ENCODE data around the gene ZMYND8. TPM values are rescaled to one million over a fixed set of nuclear protein-coding genes. Genes with fewer than 3 reads are reported as not detected.

ZMYND8 gene
- total and polyA plus RNA-seq, 2 of the 8 experiments (the other 6 are each of a cell fraction or from before 2014, with no cell fraction given): 50.5 to 163 TPM

- Histone ChIP-seq H3K27me3 (replicated peaks in 1 of 4; ENCODE audit: control insufficient read depth in 3 of 4, extremely low read depth in 1 of 4, insufficient read depth in 3 of 4, low read length in 3 of 4) (no peaks in the 10 kb centered on the region), H2BK5ac (ENCODE audit: low read depth, low read length) (peak overlapping the region; percentile 69), H3K56ac (replicated peaks; ENCODE audit: insufficient read length, low read depth, low read length) (peak overlapping the region; percentile 34), H3K9ac (replicated peaks in 1 of 4; ENCODE audit: extremely low read depth in 1 of 4, low read depth in 3 of 4, low read length in 3 of 4) (no peak overlapping the region), H3K9me3 (ENCODE audit: insufficient read depth in 2 of 2, low read depth in 1 of 2, low read length in 1 of 2) (no peaks in the 10 kb centered on the region), H3K23me2 (ENCODE audit: low read depth, low read length) (peaks cover 11% of the 10 kb centered on the region), H3K79me2 (ENCODE audit: control insufficient read depth in 1 of 2, insufficient read depth in 2 of 2, low read length in 2 of 2) (peaks cover 25 to 29% of the 10 kb centered on the region in 2 experiments), H3K79me1 (ENCODE audit: low read depth, low read length) (no peaks in the 10 kb centered on the region), H3K4me1 (replicated peaks in 1 of 4; ENCODE audit: control insufficient read depth in 3 of 4, insufficient read depth in 4 of 4, low read length in 3 of 4) (peaks cover 4 to 17% (median 11%) of the 10 kb centered on the region in 4 experiments), H2BK20ac (ENCODE audit: low read length) (peak overlapping the region; percentile 92), H2AFZ (ENCODE audit: low read length) (no peak overlapping the region), H2BK12ac (ENCODE audit: low read depth, low read length) (peak overlapping the region; percentile 75), H2BK15ac (ENCODE audit: low read length) (peak overlapping the region; percentile 67; the same call in 1 of the 2 replicates), H3K14ac (ENCODE audit: insufficient read length) (no peak overlapping the region), H3K4me3 (ENCODE audit: extremely low read depth in 1 of 4, insufficient read depth in 2 of 4, low read depth in 3 of 4, low read length in 4 of 4) (no peak overlapping the region), H4K20me1 (replicated peaks in 1 of 2; ENCODE audit: control insufficient read depth in 1 of 2, insufficient read depth in 2 of 2, low read length in 2 of 2) (no peaks in the 10 kb centered on the region), H3K27ac (ENCODE audit: low read depth, low read length) (peak overlapping the region; percentile 71; the same call in 1 of the 2 replicates), H3K4me2 (ENCODE audit: insufficient read depth in 1 of 2, low read depth in 2 of 2, low read length in 2 of 2) (no peak overlapping the region), H3K36me3 (ENCODE audit: control insufficient read depth in 2 of 4, insufficient read depth in 4 of 4, low read length in 3 of 4) (peaks cover 0 to 11% (median 2%) of the 10 kb centered on the region in 4 experiments; a peak in 2 of 8 replicates), H4K91ac (replicated peaks; ENCODE audit: insufficient read length, low read length) (peak overlapping the region; percentile 92), H4K5ac (ENCODE audit: insufficient read length, low read depth, low read length) (peak overlapping the region; percentile 87), H2BK120ac (replicated peaks; ENCODE audit: low read depth, low read length) (peak overlapping the region; percentile 84), H3K18ac (ENCODE audit: extremely low read depth, low read length) (peak overlapping the region; percentile 99), H4K8ac (ENCODE audit: extremely low read depth, insufficient read depth, low read length) (peak overlapping the region; percentile 88; the same call in 1 of the 2 replicates), H3K23ac (ENCODE audit: insufficient read length) (no peak overlapping the region), H2AK5ac (ENCODE audit: low read depth, low read length) (peak overlapping the region; percentile 66), H3K4ac (replicated peaks; ENCODE audit: insufficient read length, low read depth, low read length) (peak overlapping the region; percentile 55)
- POLR2A ChIA-PET (ENCODE audit: partially characterized antibody): interaction anchor here (0.6 to 42.1 kb wide), 8 partner anchors 10 to 97 kb away, joined by 3 to 1191 read pairs (median 4); partner anchors contain the start of gene ZMYND8
- CTCF ChIA-PET (ENCODE audit: partially characterized antibody): interaction anchor here (0.8 to 6.4 kb wide), 6 partner anchors 9 to 97 kb away, joined by 3 to 71 read pairs (median 6); partner anchors contain the start of gene ZMYND8
- DNase-seq (ENCODE audit: low read depth in 1 of 2, low spot score in 2 of 2) (no peak), FAIRE-seq (no peak)
- TF ChIP-seq USF2 (IDR thresholded peaks at IDR 0.05; ENCODE audit: low read length) (peak; percentile 61; the same call in 1 of the 2 replicates), JUND (IDR thresholded peaks at IDR 0.05; ENCODE audit: low read length) (no peak), CTCF (IDR thresholded peaks at IDR 0.05; ENCODE audit: control extremely low read depth in 1 of 3, insufficient read depth in 1 of 3, low read depth in 1 of 3, low read length in 3 of 3) (no peak), MAFK (IDR thresholded peaks at IDR 0.05; ENCODE audit: low read depth, low read length) (no peak), TEAD4 (IDR thresholded peaks at IDR 0.05; ENCODE audit: low read depth, low read length) (peak; percentile 75)
- 71% methylated on average over 14 of the region's 15 CpGs; no CpG with 5 or more reads in 1 of the 2 experiments for WGBS, 2 experiments (ENCODE audit: extremely low coverage in 1 of 2, insufficient coverage in 1 of 2, insufficient read length in 1 of 2, insufficient replicate concordance in 2 of 2, low coverage in 1 of 2, low lambda C conversion rate in 2 of 2, missing lambda C conversion rate in 1 of 2)
These were observed 14.6 kb upstream of the ZMYND8 start for GRCh38 chr20:47370850-47371782.

Measured in H1 (cell line).